GM15510 (cell line): ENCODE measurements around the gene RAD54L2.

ENCODE experiments used
- POLR2A ChIP-seq: IDR thresholded peaks from 3 replicates; pipeline ENCODE4 v1.6.1; 2011; ENCODE audit warnings: borderline replicate concordance; ENCODE audit not compliant: insufficient read length; ENCODE audit errors: extremely low read depth

The RAD54L2 gene

DNA sequence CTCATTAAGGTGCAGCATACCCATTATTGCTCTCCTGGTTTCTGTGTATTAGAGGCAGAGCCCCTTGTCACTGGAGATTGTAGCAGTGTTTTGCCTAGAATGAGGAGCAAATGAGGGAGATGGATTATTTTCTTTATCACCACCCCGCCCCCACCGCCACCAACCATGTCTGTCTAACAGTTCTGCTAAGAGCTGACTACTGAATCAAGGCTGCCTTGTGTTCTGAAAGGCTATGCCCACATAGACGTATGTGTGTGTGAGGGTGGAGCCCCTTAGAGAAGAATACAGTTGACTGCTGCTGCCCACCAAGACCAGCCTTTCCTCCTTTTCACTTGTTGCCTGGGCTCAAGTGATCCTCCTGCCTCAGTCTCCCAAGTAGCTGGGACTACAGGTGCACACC is 47.4 kb downstream of the RAD54L2 start:
- TF ChIP-seq POLR2A: no peak
